HCEC 1CT (cell line): ENCODE results near the gene RAPH1.

Source experiments
- DNase-seq: peaks from one replicate; pipeline ENCODE4 v3.0.0-alpha.2; 2017

RAPH1 gene

DNA sequence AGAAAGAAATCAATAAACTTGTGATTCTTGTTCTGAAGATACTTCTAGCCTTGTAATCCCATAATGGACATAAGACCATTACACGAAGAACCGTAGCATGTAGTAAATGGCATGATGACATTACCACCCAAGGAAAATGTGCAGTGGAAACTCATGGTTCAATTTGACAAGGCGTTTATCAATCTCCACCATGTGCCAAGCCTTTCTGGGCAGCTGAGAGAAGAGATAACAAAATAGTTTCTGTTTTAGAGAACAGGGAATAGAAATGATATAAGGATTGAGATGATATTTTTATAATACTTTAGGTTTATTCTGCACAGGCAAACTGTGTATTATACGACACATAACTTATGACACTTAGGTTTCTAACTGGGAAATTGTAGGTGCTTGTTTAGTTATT is 187.7 kb downstream of the RAPH1 start:
- DNase-seq: no peak

DNA sequence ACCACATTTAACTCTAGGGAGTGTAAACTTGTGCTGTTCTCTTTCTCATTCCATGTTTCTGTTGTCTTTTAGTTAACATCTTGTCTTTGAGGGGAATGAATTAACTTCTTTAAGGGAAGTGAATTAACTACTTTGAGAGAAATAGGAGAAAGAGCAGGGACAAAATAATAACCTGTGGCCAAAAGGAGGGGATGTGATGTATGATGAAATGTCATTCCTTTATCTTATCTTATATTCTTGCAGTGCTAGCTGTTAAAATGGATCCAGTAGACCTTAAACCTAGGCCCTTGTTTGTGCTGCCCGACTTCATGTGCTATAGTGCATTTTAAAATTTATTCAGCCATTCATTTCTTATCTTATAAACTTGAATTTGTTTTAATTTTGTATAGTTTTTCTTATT is 188.5 kb downstream of the RAPH1 start:
- no peak for DNase-seq

DNA sequence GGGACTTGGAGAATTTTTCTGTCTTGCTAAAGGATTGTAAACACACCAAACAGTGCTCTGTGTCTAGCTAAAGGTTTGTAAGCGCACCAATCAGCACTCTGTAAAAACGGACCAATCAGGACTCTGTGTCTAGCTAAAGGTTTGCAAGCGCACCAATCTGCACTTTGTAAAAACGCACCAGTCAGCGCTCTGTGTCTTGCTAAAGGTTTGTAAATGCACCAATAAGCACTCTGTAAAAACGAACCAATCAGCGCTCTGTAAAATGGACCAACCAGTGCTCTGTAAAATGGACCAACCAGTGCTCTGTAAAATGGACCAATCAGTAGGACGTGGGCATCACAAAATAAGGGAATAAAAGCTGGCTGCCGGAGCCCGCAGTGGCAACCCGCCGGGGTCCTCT is 190.4 kb downstream of the RAPH1 start:
- no peak for DNase-seq
